Epithelial cell of proximal tubule (primary cell): ENCODE measurements around the gene CALML3. TPM values are rescaled to one million over a fixed set of nuclear protein-coding genes. Genes with fewer than 3 reads are reported as not detected.

ENCODE experiments used
- DNase-seq: peaks from one replicate; pipeline ENCODE4 v3.0.0-alpha.2; 2011; ENCODE audit warnings: low read depth
- H3K4me3 ChIP-seq: 2 replicates; pipeline ENCODE4 v1.5.1; 2011; ENCODE audit warnings: low read depth, mild to moderate bottlenecking, low read length
- total RNA-seq: library from RNA; depleted of rRNA; stranded (reverse); fragments of >200 nt; gene quantifications from 2 replicates; pipeline ENCODE4 v1.2.3, GENCODE V29; 2015
- TF ChIP-seq, protein P1 (sequence below): conservative IDR thresholded peaks from 2 replicates; pipeline ENCODE4 v1.5.1; 2012; ENCODE audit warnings: low read depth, mild to moderate bottlenecking, low read length

CALML3 gene
- total RNA-seq, 1 donor from 2014 or later: not detected

DNA sequence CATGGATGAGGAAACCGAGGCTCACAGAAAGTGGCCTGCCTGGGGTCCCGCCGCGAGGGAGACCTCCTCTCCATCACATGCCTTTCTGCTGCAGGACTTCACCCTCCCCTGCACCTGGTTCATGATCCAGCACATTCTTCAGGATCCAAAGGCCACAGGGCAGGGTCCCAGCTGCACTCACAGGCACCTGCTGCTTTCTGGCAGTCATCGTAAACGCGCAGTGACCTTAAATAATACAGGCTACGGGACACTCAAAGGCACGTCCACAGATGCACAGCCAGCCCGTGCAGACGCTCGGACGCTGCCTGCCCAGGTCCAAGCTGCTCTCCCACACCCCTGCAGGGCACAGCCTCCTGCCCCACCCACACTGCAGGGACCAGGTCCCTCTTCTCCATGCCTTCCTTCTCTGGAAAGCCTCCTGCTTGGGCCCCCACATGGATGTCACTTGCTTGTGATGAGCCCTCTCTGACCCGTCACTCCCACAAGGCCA, 49.9 kb downstream of the CALML3 start:
- TF ChIP-seq, protein P1, sequence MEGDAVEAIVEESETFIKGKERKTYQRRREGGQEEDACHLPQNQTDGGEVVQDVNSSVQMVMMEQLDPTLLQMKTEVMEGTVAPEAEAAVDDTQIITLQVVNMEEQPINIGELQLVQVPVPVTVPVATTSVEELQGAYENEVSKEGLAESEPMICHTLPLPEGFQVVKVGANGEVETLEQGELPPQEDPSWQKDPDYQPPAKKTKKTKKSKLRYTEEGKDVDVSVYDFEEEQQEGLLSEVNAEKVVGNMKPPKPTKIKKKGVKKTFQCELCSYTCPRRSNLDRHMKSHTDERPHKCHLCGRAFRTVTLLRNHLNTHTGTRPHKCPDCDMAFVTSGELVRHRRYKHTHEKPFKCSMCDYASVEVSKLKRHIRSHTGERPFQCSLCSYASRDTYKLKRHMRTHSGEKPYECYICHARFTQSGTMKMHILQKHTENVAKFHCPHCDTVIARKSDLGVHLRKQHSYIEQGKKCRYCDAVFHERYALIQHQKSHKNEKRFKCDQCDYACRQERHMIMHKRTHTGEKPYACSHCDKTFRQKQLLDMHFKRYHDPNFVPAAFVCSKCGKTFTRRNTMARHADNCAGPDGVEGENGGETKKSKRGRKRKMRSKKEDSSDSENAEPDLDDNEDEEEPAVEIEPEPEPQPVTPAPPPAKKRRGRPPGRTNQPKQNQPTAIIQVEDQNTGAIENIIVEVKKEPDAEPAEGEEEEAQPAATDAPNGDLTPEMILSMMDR: no peak
- no peak overlapping the region for H3K4me3 ChIP-seq
- no peak for DNase-seq

DNA sequence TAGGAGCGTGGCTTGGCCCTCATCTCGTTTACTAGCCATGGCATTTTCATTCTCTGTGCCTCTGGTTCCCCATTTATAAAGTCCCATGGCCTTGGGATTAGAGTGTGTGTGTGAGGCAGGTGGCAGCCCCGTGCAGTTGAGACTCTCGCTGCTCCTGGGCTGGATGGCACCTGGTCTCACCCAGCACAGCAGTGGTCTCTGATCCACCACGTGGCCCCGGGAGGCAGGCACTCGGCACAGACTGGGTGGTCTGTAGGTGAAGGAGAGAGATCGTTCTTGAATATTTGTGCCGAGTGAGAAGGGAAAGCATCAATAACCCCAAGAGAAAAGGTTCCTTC, 50.4 kb downstream of the CALML3 start:
- TF ChIP-seq, protein P1: no peak
- DNase-seq: no peak
- no peak overlapping the region for H3K4me3 ChIP-seq

DNA sequence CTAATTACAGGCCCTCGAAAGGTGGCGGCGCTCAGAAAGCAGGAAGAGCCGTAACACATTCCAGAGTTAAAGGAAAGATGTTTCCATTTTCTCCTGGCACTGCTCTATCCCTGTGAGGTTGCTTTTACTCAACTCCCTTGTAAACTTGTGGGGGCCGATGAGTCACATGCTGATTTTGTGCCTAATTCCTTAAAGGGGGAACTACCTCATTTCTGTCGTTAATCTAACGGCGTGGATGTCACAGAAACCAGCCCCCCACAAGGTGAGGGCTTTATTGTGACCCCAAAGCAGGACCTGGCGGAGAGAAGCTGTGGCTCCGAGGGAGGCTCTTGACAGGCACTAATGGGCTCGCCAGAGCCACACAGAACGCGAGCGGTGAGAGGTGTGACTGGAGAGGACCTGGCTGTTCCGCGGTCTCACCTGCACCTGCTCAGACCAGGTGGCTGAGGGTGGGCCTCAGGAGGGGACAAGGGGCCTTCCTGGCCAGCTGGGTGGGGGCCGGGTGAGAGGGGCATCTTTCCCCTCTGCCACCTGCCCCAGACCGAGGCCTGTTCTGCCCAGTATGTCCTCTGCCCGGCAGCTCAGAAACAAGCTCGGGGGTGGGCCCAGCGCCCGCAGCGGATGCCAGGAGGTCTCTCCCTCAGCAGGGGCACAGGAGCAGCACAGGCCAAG, 50.9 kb downstream of the CALML3 start:
- DNase-seq: no peak
- TF ChIP-seq, protein P1: no peak

DNA sequence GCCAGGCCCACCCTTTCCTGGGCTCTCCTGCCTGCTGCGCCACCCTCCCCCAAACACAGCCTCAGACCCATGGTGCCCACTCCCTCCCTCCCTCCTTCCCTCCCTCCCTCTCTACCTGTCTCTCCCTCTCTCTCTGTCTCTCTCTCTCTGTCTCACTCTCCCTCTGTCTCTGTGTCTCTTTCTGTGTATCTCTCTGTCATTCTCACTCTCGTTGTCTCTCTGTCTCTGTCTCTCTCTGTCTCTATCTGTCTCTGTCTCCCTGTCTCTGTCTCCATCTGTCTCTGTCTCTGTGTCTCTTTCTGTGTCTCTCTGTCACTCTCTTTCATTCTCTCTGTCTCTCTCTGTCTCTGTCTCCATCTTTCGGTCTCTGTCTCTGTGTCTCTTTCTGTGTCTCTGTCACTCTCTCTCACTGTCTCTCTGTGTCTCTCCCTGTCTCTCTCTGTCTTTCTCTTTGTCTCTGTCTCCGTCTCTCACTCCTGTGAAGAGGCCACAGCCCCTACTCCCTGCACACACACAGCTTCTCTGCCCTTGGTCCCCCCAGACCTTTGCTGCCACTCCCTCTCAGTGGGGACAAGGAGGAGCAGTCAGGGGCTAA, 51.5 kb downstream of the CALML3 start:
- TF ChIP-seq, protein P1: no peak

More for the DNA sequence above, 50.9 kb downstream of the CALML3 start:
- no peak overlapping the region for H3K4me3 ChIP-seq

More for the DNA sequence above, 51.5 kb downstream of the CALML3 start:
- DNase-seq: no peak
- H3K4me3 ChIP-seq: no peak overlapping the region

Other genes with a start within 250 kb of the CALML3 start
- gene UCN3, start 160.0 kb upstream of the CALML3 start, total RNA-seq: not detected in 2 replicates
- not detected in 2 replicates for gene TUBAL3, start 120.1 kb upstream of the CALML3 start, total RNA-seq
- 82.3 and 122 TPM in 2 replicates for gene NET1, start 112.4 kb upstream of the CALML3 start, total RNA-seq
- gene CALML5, start 25.4 kb upstream of the CALML3 start, total RNA-seq: 0.65 TPM in 1 of 2 replicates, not detected in the other
- gene ASB13, start 141.6 kb downstream of the CALML3 start, total RNA-seq: 12.3 and 12.8 TPM in 2 replicates
- 36.1 and 50.6 TPM in 2 replicates for gene TASOR2, start 159.9 kb downstream of the CALML3 start, total RNA-seq